H1 (cell line): ENCODE data around the gene GPC1. TPM values are rescaled to one million over a fixed set of nuclear protein-coding genes. Genes with fewer than 3 reads are reported as not detected.

Source experiments
- CTCF ChIA-PET: fragments of 300-600 bp; sonication (Branson Sonifier 250); formaldehyde crosslinking; loops from one replicate; lab custom pipeline; 2021; ENCODE audit not compliant: partially characterized antibody; lab: Charles Lee
- POLR2A ChIA-PET: fragments of 300-600 bp; sonication (Branson Sonifier 250); formaldehyde crosslinking; loops from one replicate; lab custom pipeline; 2021; ENCODE audit warnings: inconsistent platforms; ENCODE audit not compliant: partially characterized antibody; lab: Charles Lee
- DNase-seq, 2 experiments: peaks; one replicate each; pipeline versions ENCODE4 v3.0.0 to v3.0.0-alpha.2; 2010 to 2022; ENCODE audit warnings: low spot score in 2 of 2, low read depth in 1 of 2, mixed read lengths in 1 of 2
- FAIRE-seq: peaks from 2 replicates; lab custom pipeline; 2011; peaks lifted over from hg19 to GRCh38; lab: Jason Lieb, UNC
- H2AFZ ChIP-seq: 2 replicates; pipeline ENCODE4 v1.8.1; 2012; ENCODE audit warnings: low read length, inconsistent platforms
- H2AK5ac ChIP-seq: 2 replicates; pipeline ENCODE4 v1.6.1; 2013; ENCODE audit warnings: low read depth, low read length
- H2BK120ac ChIP-seq: replicated peaks from 2 replicates; pipeline ENCODE3; 2013; ENCODE audit warnings: low read depth, low read length, inconsistent platforms
- H2BK12ac ChIP-seq: 2 replicates; pipeline ENCODE4 v1.6.1; 2013; ENCODE audit warnings: low read depth, low read length
- H2BK15ac ChIP-seq: 2 replicates; pipeline ENCODE4 v1.6.1; 2013; ENCODE audit warnings: low read length
- H2BK20ac ChIP-seq: 2 replicates; pipeline ENCODE4 v1.6.1; 2013; ENCODE audit warnings: low read length
- H2BK5ac ChIP-seq: 2 replicates; pipeline ENCODE4 v1.6.1; 2013; ENCODE audit warnings: low read depth, low read length
- H3K14ac ChIP-seq: 2 replicates; pipeline ENCODE4 v1.6.1; 2013; ENCODE audit warnings: inconsistent platforms; ENCODE audit not compliant: insufficient read length
- H3K18ac ChIP-seq: 2 replicates; pipeline ENCODE4 v1.6.1; 2013; ENCODE audit warnings: low read length; ENCODE audit errors: extremely low read depth
- H3K23ac ChIP-seq: 2 replicates; pipeline ENCODE4 v1.6.1; 2013; ENCODE audit warnings: inconsistent platforms; ENCODE audit not compliant: insufficient read length
- H3K23me2 ChIP-seq: 2 replicates; pipeline ENCODE4 v1.6.1; 2013; ENCODE audit warnings: low read depth, low read length
- H3K27ac ChIP-seq: 2 replicates; pipeline ENCODE4 v1.6.1; 2011; ENCODE audit warnings: low read depth, low read length, inconsistent platforms
- H3K27me3 ChIP-seq, 4 experiments: replicated peaks in 1 of 4; 1 replicate in 1 of 4; 2 replicates in 3 of 4; pipeline versions ENCODE4 v1.6.1 to v1.8.1; 2011 to 2013; ENCODE audit warnings: low read length in 3 of 4, mild to moderate bottlenecking in 3 of 4, inconsistent platforms in 2 of 4, mixed read lengths in 2 of 4, moderate library complexity in 1 of 4; ENCODE audit not compliant: control insufficient read depth in 3 of 4, insufficient read depth in 3 of 4; ENCODE audit errors: extremely low read depth in 1 of 4
- H3K36me3 ChIP-seq, 4 experiments: 2 replicates each; pipeline versions ENCODE4 v1.6.1 to v1.8.1; 2011 to 2013; ENCODE audit warnings: mild to moderate bottlenecking in 4 of 4, low read length in 3 of 4, moderate library complexity in 2 of 4, control low read depth in 1 of 4, inconsistent platforms in 1 of 4; ENCODE audit not compliant: insufficient read depth in 4 of 4, control insufficient read depth in 2 of 4
- H3K4ac ChIP-seq: replicated peaks from 2 replicates; pipeline ENCODE3; 2013; ENCODE audit warnings: low read length, low read depth, mixed read lengths, inconsistent platforms; ENCODE audit not compliant: insufficient read length
- H3K4me1 ChIP-seq, 4 experiments: replicated peaks in 1 of 4; 1 replicate in 1 of 4; 2 replicates in 3 of 4; pipeline versions ENCODE4 v1.6.1 to v1.8.1; 2011 to 2013; ENCODE audit warnings: low read length in 3 of 4, inconsistent platforms in 2 of 4, mixed read lengths in 1 of 4; ENCODE audit not compliant: insufficient read depth in 4 of 4, control insufficient read depth in 3 of 4
- H3K4me2 ChIP-seq, 2 experiments: 2 replicates each; pipeline versions ENCODE4 v1.6.1 to v1.8.1; 2011 to 2013; ENCODE audit warnings: low read depth in 2 of 2, low read length in 2 of 2, control low read depth in 1 of 2, inconsistent platforms in 1 of 2, mild to moderate bottlenecking in 1 of 2; ENCODE audit not compliant: insufficient read depth in 1 of 2
- H3K4me3 ChIP-seq, 4 experiments: fragments of 200-600, 300-600 bp in 1 of 4; sonication (generic), shearing (Covaris generic), sonication (Bioruptor Twin) in 1 of 4; 2 replicates each; pipeline versions ENCODE4 v1.5.1 to v1.8.1; 2011 to 2016; ENCODE audit warnings: low read length in 4 of 4, low read depth in 3 of 4, control low read depth in 2 of 4, inconsistent platforms in 2 of 4, mild to moderate bottlenecking in 2 of 4, mixed read lengths in 1 of 4, moderate library complexity in 1 of 4; ENCODE audit not compliant: insufficient read depth in 2 of 4; ENCODE audit errors: extremely low read depth in 1 of 4
- H3K56ac ChIP-seq: replicated peaks from 2 replicates; pipeline ENCODE3; 2013; ENCODE audit warnings: low read depth, mild to moderate bottlenecking, mixed read lengths, low read length, inconsistent platforms; ENCODE audit not compliant: insufficient read length
- H3K79me1 ChIP-seq: 2 replicates; pipeline ENCODE4 v1.6.1; 2013; ENCODE audit warnings: low read depth, low read length, control low read depth
- H3K79me2 ChIP-seq, 2 experiments: 2 replicates each; pipeline versions ENCODE4 v1.6.1 to v1.8.1; 2012 to 2013; ENCODE audit warnings: low read length in 2 of 2, mild to moderate bottlenecking in 2 of 2, inconsistent platforms in 1 of 2; ENCODE audit not compliant: insufficient read depth in 2 of 2, control insufficient read depth in 1 of 2
- H3K9ac ChIP-seq, 4 experiments: replicated peaks in 1 of 4; 1 replicate in 1 of 4; 2 replicates in 3 of 4; pipeline versions ENCODE4 v1.6.1 to v1.8.1; 2011 to 2013; ENCODE audit warnings: low read depth in 3 of 4, low read length in 3 of 4, control low read depth in 2 of 4, mild to moderate bottlenecking in 2 of 4, moderate library complexity in 2 of 4, inconsistent platforms in 1 of 4; ENCODE audit errors: extremely low read depth in 1 of 4
- H3K9me3 ChIP-seq, 2 experiments: 2 replicates each; pipeline versions ENCODE4 v1.6.1 to v1.8.1; 2012 to 2013; ENCODE audit warnings: mild to moderate bottlenecking in 2 of 2, moderate library complexity in 2 of 2, control low read depth in 1 of 2, inconsistent platforms in 1 of 2, low read depth in 1 of 2, low read length in 1 of 2, mixed read lengths in 1 of 2; ENCODE audit not compliant: insufficient read depth in 2 of 2
- H4K20me1 ChIP-seq, 2 experiments: replicated peaks in 1 of 2; 2 replicates each; pipeline versions ENCODE3 to v1.8.1; 2011 to 2013; ENCODE audit warnings: inconsistent platforms in 2 of 2, low read length in 2 of 2, mild to moderate bottlenecking in 1 of 2; ENCODE audit not compliant: insufficient read depth in 2 of 2, control insufficient read depth in 1 of 2
- H4K5ac ChIP-seq: 2 replicates; pipeline ENCODE4 v1.6.1; 2013; ENCODE audit warnings: low read length, low read depth, mixed read lengths, inconsistent platforms; ENCODE audit not compliant: insufficient read length
- H4K8ac ChIP-seq: 2 replicates; pipeline ENCODE4 v1.8.0; 2013; ENCODE audit warnings: mild to moderate bottlenecking, moderate library complexity, low read length, inconsistent platforms; ENCODE audit not compliant: insufficient read depth; ENCODE audit errors: extremely low read depth
- H4K91ac ChIP-seq: replicated peaks from 2 replicates; pipeline ENCODE3; 2013; ENCODE audit warnings: low read length, mixed read lengths, inconsistent platforms; ENCODE audit not compliant: insufficient read length
- RAD21 ChIP-seq, 2 experiments: IDR thresholded peaks in 1 of 2; conservative IDR thresholded peaks in 1 of 2; 2 replicates each; pipeline ENCODE4 v1.6.1; 2011; ENCODE audit warnings: low read depth in 2 of 2, low read length in 2 of 2, improper control_type of control experiment in 1 of 2, inconsistent platforms in 1 of 2, mild to moderate bottlenecking in 1 of 2, moderate library complexity in 1 of 2
- RBBP5 ChIP-seq: IDR thresholded peaks from 2 replicates; pipeline ENCODE4 v1.7.1; 2012; ENCODE audit warnings: low read depth, mild to moderate bottlenecking, inconsistent platforms, low read length, moderate library complexity, borderline replicate concordance
- SP4 ChIP-seq: IDR thresholded peaks from 2 replicates; pipeline ENCODE4 v1.6.1; 2012; ENCODE audit warnings: low read length, inconsistent platforms
- TCF12 ChIP-seq: IDR thresholded peaks from 2 replicates; pipeline ENCODE4 v1.6.1; 2011; ENCODE audit warnings: low read depth, mild to moderate bottlenecking, low read length
- YY1 ChIP-seq: IDR thresholded peaks from 2 replicates; pipeline ENCODE4 v1.6.1; 2011; ENCODE audit warnings: low read depth, mild to moderate bottlenecking, low read length
- WGBS, 2 experiments: shearing (Covaris generic) in 1 of 2; methylation state at CpG; one replicate each; pipeline versions ENCODE4 v1.1.6 to v1.1.7; 2013 to 2015; ENCODE audit warnings: low lambda C conversion rate in 2 of 2, mixed read lengths in 2 of 2, inconsistent platforms in 1 of 2, low coverage in 1 of 2, missing lambda C conversion rate in 1 of 2; ENCODE audit not compliant: insufficient replicate concordance in 2 of 2, insufficient coverage in 1 of 2, insufficient read length in 1 of 2; ENCODE audit errors: extremely low coverage in 1 of 2, missing lambda C conversion rate in 1 of 2; 5-methylcytosine and 5-hydroxymethylcytosine counted together
- polyA plus RNA-seq, 7 experiments: library from polyadenylated mRNA; depleted of rRNA in 3 of 7; stranded (reverse) in 5 of 7; unstranded in 2 of 7; fragments of >200 nt in 5 of 7; fragments of 200-250 nt in 2 of 7; gene quantifications; 1 replicate in 5 of 7; 2 replicates in 1 of 7; 4 replicates in 1 of 7; pipeline versions ENCODE4 v1.2.1 to v1.2.3, GENCODE V29; 2011 to 2013; ENCODE audit warnings: missing spikeins in 2 of 7, mixed read lengths in 2 of 7
- total RNA-seq: library from RNA; stranded (reverse); fragmentation: NEBNext Ultra II Directional; extraction: Animal tissue kit (Norgen Biotek cat#: 25700); gene quantifications from 2 replicates; pipeline ENCODE4 v1.2.1, GENCODE V29; 2021

GPC1 gene
- total and polyA plus RNA-seq, 2 of the 8 experiments (the other 6 are each of a cell fraction or from before 2014, with no cell fraction given) = 21.9 to 28.3 TPM

GRCh38 chr2:240419723-240420122 is 15.7 kb upstream of the GPC1 start:
- H3K18ac ChIP-seq = no peak overlapping the region
- no peaks in the 10 kb centered on the region for H3K23me2 ChIP-seq
- no peaks in the 10 kb centered on the region for H4K20me1 ChIP-seq
- H3K9ac ChIP-seq = no peak overlapping the region
- no peak for FAIRE-seq
- H4K8ac ChIP-seq = no peak overlapping the region
- no peaks in the 10 kb centered on the region for H3K79me2 ChIP-seq
- 93% methylated on average over 2 of the region's 2 CpGs; no CpG with 5 or more reads in 1 of the 2 experiments for WGBS, 2 experiments
- H3K9me3 ChIP-seq = peaks cover 35 to 43% of the 10 kb centered on the region in 2 experiments
- H3K4ac ChIP-seq = no peak overlapping the region
- H3K4me1 ChIP-seq = no peaks in the 10 kb centered on the region
- 0 out of 7 replicates have a peak, but pooled peaks cover 0 to 2% (median 0%) of the 10 kb centered on the region in 4 experiments for H3K27me3 ChIP-seq
- H3K4me2 ChIP-seq = no peak overlapping the region
- H3K14ac ChIP-seq = no peak overlapping the region
- no peak overlapping the region for H2BK15ac ChIP-seq
- no peak overlapping the region for H2BK12ac ChIP-seq
- TF ChIP-seq TCF12 (no peak), RAD21 (IDR thresholded peaks at IDR 0.05 in 1 of 2, conservative IDR thresholded peaks at IDR 0.05 in 1 of 2; ENCODE audit: low read depth in 2 of 2, low read length in 2 of 2) (no peak), RBBP5 (no peak), YY1 (no peak), SP4 (no peak)
- H2AFZ ChIP-seq = no peak overlapping the region
- no peak for DNase-seq
- H3K23ac ChIP-seq = no peak overlapping the region
- no peak overlapping the region for H3K56ac ChIP-seq
- H3K27ac ChIP-seq = no peak overlapping the region
- H3K4me3 ChIP-seq = no peak overlapping the region
- no peak overlapping the region for H2AK5ac ChIP-seq
- no peak overlapping the region for H2BK5ac ChIP-seq
- H4K5ac ChIP-seq = no peak overlapping the region
- no peak overlapping the region for H4K91ac ChIP-seq
- CTCF ChIA-PET = no interaction called here
- H3K36me3 ChIP-seq = no peaks in the 10 kb centered on the region
- no peak overlapping the region for H2BK120ac ChIP-seq
- POLR2A ChIA-PET = no interaction called here
- no peaks in the 10 kb centered on the region for H3K79me1 ChIP-seq
- H2BK20ac ChIP-seq = no peak overlapping the region
